MCF 10A (cell line): ENCODE measurements around the gene GPR176. TPM values are rescaled to one million over a fixed set of nuclear protein-coding genes. Genes with fewer than 3 reads are reported as not detected.

Source experiments
- BruUV-seq: library from RNA; stranded (reverse); fragments of 400-500 nt; replicated peaks from 2 replicates; lab custom pipeline; 2021; lab: Mats Ljungman, UMichigan
- CTCF ChIA-PET: fragments of 300-600 bp; sonication (Branson Sonifier 250); formaldehyde crosslinking; extraction: SDS; loops from one replicate; lab custom pipeline; 2021; ENCODE audit warnings: antibody characterized with exemption, inconsistent platforms; lab: Yijun Ruan, JAX
- POLR2A ChIA-PET: fragments of 300-600, 350-650 bp; sonication (Branson Sonifier 250); formaldehyde crosslinking; extraction: SDS; loops from one replicate; lab custom pipeline; 2020; ENCODE audit warnings: antibody characterized with exemption, inconsistent platforms; lab: Yijun Ruan, JAX
- DNase-seq: peaks from one replicate; pipeline ENCODE4 v3.0.0-alpha.2; 2018; ENCODE audit not compliant: unreplicated experiment
- H3K27ac Mint-ChIP-seq: one replicate; pipeline ENCODE4 v1.8.0; 2022; ENCODE audit warnings: mild to moderate bottlenecking, low read depth, mixed read lengths; ENCODE audit not compliant: unreplicated experiment
- H3K27me3 Mint-ChIP-seq: one replicate; pipeline ENCODE4 v1.8.0; 2022; ENCODE audit warnings: mixed read lengths; ENCODE audit not compliant: insufficient read depth, unreplicated experiment
- H3K36me3 Mint-ChIP-seq: one replicate; pipeline ENCODE4 v1.8.0; 2022; ENCODE audit warnings: mild to moderate bottlenecking, moderate library complexity, mixed read lengths; ENCODE audit not compliant: insufficient read depth, unreplicated experiment
- H3K4me1 Mint-ChIP-seq: one replicate; pipeline ENCODE4 v1.8.0; 2022; ENCODE audit warnings: mixed read lengths; ENCODE audit not compliant: insufficient read depth, unreplicated experiment
- H3K4me3 Mint-ChIP-seq: one replicate; pipeline ENCODE4 v1.8.0; 2022; ENCODE audit warnings: mild to moderate bottlenecking, moderate library complexity, mixed read lengths; ENCODE audit not compliant: unreplicated experiment
- H3K9me3 Mint-ChIP-seq: one replicate; pipeline ENCODE4 v1.8.0; 2022; ENCODE audit warnings: mixed read lengths; ENCODE audit not compliant: unreplicated experiment
- CTCF ChIP-seq: fragments of 200-600 bp; IDR thresholded peaks from one replicate; pipeline ENCODE4 v1.8.0; 2022; ENCODE audit warnings: antibody characterized with exemption, mild to moderate bottlenecking; ENCODE audit not compliant: unreplicated experiment
- intact Hi-C: fragments of 100-400 bp; cut with micrococcal nuclease; formaldehyde crosslinking; loops from 2 replicates; pipeline ENCODE4 v1.14.1; 2022
- total RNA-seq: library from RNA; stranded (reverse); gene quantifications from 2 replicates; pipeline ENCODE4 v1.2.3, GENCODE V29; 2022

Gene GPR176
- total RNA-seq, 1 experiment from 2014 or later, result 1.8 TPM

GRCh38 chr15:39934397-39935071 is 14.5 kb upstream of the GPR176 start:
- ChIA-PET CTCF (interaction anchor here (0.5 to 3.8 kb wide), 11 partner anchors 9 to 656 kb away, joined by 3 to 33 read pairs (median 4); no protein-coding TSS in a partner anchor), POLR2A (interaction anchor here (0.6 to 5.5 kb wide), 32 partner anchors 8 to 471 kb away, joined by 3 to 73 read pairs (median 4); partner anchors contain the start of genes FSIP1 and GPR176)
- BruUV-seq, result TSS peak; percentile 45
- H3K36me3 Mint-ChIP-seq, result peaks cover 10% of the 10 kb centered on the region
- TF ChIP-seq CTCF, result no peak
- intact Hi-C loops, result no loop called here
- peak overlapping the region; percentile 90 for H3K4me3 Mint-ChIP-seq
- H3K27me3 Mint-ChIP-seq, result no peaks in the 10 kb centered on the region
- DNase-seq, result no peak
- peaks cover 28% of the 10 kb centered on the region for H3K4me1 Mint-ChIP-seq
- H3K27ac Mint-ChIP-seq, result peak overlapping the region; percentile 89
- H3K9me3 Mint-ChIP-seq, result peaks cover 8% of the 10 kb centered on the region

- Mint-ChIP-seq H3K36me3 (no peaks in the 10 kb centered on the region), H3K9me3 (peaks cover 8% of the 10 kb centered on the region), H3K4me1 (peaks cover 15% of the 10 kb centered on the region), H3K27ac (no peak overlapping the region), H3K4me3 (no peak overlapping the region), H3K27me3 (no peaks in the 10 kb centered on the region)
- POLR2A ChIA-PET, result interaction anchor here (0.7 to 5.5 kb wide), 3 partner anchors 8 to 116 kb away, joined by 4 to 73 read pairs (median 24); partner anchors contain the start of gene GPR176
- no peak for TF ChIP-seq CTCF
- CTCF ChIA-PET, result interaction anchor here (1.0 to 1.2 kb wide), 2 partner anchors 22 to 37 kb away, joined by 3 to 4 read pairs; no protein-coding TSS in a partner anchor
- intact Hi-C loops, result loop anchor here (2.0 kb wide), 2 partner anchors 43 to 145 kb away; no protein-coding TSS in a partner anchor
- no TSS peak for BruUV-seq
- no peak for DNase-seq
These were observed 11.5 kb upstream of the GPR176 start for GRCh38 chr15:39931615-39932014.

GRCh38 chr15:39926526-39926925 is 6.5 kb upstream of the GPR176 start:
- H3K36me3 Mint-ChIP-seq, result no peaks in the 10 kb centered on the region
- BruUV-seq, result no TSS peak

More at GRCh38 chr15:39926526-39926925, 6.5 kb upstream of the GPR176 start:
- no peak for TF ChIP-seq CTCF
- intact Hi-C loops, result no loop called here
- H3K4me1 Mint-ChIP-seq, result peaks cover 15% of the 10 kb centered on the region
- ChIA-PET CTCF (interaction anchor here (0.6 to 1.3 kb wide), 3 partner anchors 18 to 150 kb away, joined by 3 to 7 read pairs (median 5); no protein-coding TSS in a partner anchor), POLR2A (interaction anchor here (0.7 to 7.9 kb wide), 2 partner anchors 7 to 143 kb away, joined by 3 to 73 read pairs; partner anchors contain the start of gene EIF2AK4)
- no peaks in the 10 kb centered on the region for H3K27me3 Mint-ChIP-seq
- no peaks in the 10 kb centered on the region for H3K9me3 Mint-ChIP-seq
- DNase-seq, result no peak
- no peak overlapping the region for H3K4me3 Mint-ChIP-seq
- H3K27ac Mint-ChIP-seq, result no peak overlapping the region
